T-helper 2 cell treated with Interferon-gamma antibody and Interleukin-4, amounts not matched to agents 5 μg/mL and 100 μg/mL, for 36 hours (primary cell): Measurements from ENCODE around the gene SERTAD1.
"Not testable (repeated sequence)": the region's sequence is repeated elsewhere in the genome, so short reads cannot be mapped to it uniquely, and the experiment has no call there.

Experiments
- DNase-seq: peaks from one replicate; pipeline ENCODE4 v3.0.0; 2021; ENCODE audit warnings: low spot score
- H3K27ac Mint-ChIP-seq: one replicate; pipeline ENCODE4 v1.8.0; 2021; ENCODE audit warnings: mild to moderate bottlenecking, mixed read lengths
- H3K27me3 Mint-ChIP-seq: one replicate; pipeline ENCODE4 v1.8.0; 2021; ENCODE audit warnings: low read depth, mixed read lengths
- H3K36me3 Mint-ChIP-seq: one replicate; pipeline ENCODE4 v1.8.0; 2021; ENCODE audit warnings: low read depth, mixed read lengths
- H3K4me1 Mint-ChIP-seq: one replicate; pipeline ENCODE4 v1.8.0; 2021; ENCODE audit warnings: low read depth, mixed read lengths
- H3K4me3 Mint-ChIP-seq: one replicate; pipeline ENCODE4 v1.8.0; 2022; ENCODE audit warnings: mild to moderate bottlenecking, moderate library complexity, mixed read lengths
- H3K9me3 Mint-ChIP-seq: one replicate; pipeline ENCODE4 v1.8.0; 2021; ENCODE audit warnings: mixed read lengths

The SERTAD1 gene

GRCh38 chr19:40411958-40412499, 13.8 kb downstream of the SERTAD1 start:
- Mint-ChIP-seq H3K4me3 (no peak overlapping the region), H3K36me3 (no peaks in the 10 kb centered on the region), H3K27me3 (no peaks in the 10 kb centered on the region), H3K4me1 (peaks cover 16% of the 10 kb centered on the region), H3K9me3 (no peaks in the 10 kb centered on the region), H3K27ac (no peak overlapping the region)
- DNase-seq: no peak

GRCh38 chr19:40411125-40411842, 14.5 kb downstream of the SERTAD1 start:
- Mint-ChIP-seq H3K4me3 (no peak overlapping the region), H3K9me3 (no peaks in the 10 kb centered on the region), H3K27me3 (no peaks in the 10 kb centered on the region), H3K27ac (no peak overlapping the region), H3K4me1 (peaks cover 12% of the 10 kb centered on the region), H3K36me3 (no peaks in the 10 kb centered on the region)
- no peak for DNase-seq

- no peak overlapping the region for H3K27ac Mint-ChIP-seq
- no peaks in the 10 kb centered on the region for H3K27me3 Mint-ChIP-seq
- no peaks in the 10 kb centered on the region for H3K36me3 Mint-ChIP-seq
- DNase-seq: no peak
- no peaks in the 10 kb centered on the region for H3K9me3 Mint-ChIP-seq
- no peak overlapping the region for H3K4me3 Mint-ChIP-seq
- H3K4me1 Mint-ChIP-seq: peaks cover 9% of the 10 kb centered on the region
These were observed 15.8 kb downstream of the SERTAD1 start for GRCh38 chr19:40410030-40410389.

DNA sequence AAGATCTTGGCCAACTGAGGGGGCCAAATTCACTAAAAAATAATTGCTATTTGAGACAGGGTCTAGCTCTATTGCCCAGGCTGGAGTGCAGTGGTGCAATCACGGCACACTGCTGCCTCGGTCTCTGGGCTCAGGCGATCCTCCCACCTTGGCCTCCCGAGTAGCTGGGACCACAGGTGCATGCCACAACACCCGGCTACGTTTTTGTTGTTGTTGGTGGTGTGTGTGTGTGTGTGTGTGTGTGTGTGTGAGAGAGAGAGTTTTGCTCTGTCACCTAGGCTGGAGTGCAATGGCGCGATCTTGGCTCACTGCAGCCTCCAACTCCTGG, 17.2 kb downstream of the SERTAD1 start:
- H3K9me3 Mint-ChIP-seq, H3K27me3 Mint-ChIP-seq, H3K36me3 Mint-ChIP-seq, DNase-seq, H3K4me3 Mint-ChIP-seq, H3K27ac Mint-ChIP-seq: not testable (repeated sequence)
- H3K4me1 Mint-ChIP-seq: peaks cover 11% of the 10 kb centered on the region

DNA sequence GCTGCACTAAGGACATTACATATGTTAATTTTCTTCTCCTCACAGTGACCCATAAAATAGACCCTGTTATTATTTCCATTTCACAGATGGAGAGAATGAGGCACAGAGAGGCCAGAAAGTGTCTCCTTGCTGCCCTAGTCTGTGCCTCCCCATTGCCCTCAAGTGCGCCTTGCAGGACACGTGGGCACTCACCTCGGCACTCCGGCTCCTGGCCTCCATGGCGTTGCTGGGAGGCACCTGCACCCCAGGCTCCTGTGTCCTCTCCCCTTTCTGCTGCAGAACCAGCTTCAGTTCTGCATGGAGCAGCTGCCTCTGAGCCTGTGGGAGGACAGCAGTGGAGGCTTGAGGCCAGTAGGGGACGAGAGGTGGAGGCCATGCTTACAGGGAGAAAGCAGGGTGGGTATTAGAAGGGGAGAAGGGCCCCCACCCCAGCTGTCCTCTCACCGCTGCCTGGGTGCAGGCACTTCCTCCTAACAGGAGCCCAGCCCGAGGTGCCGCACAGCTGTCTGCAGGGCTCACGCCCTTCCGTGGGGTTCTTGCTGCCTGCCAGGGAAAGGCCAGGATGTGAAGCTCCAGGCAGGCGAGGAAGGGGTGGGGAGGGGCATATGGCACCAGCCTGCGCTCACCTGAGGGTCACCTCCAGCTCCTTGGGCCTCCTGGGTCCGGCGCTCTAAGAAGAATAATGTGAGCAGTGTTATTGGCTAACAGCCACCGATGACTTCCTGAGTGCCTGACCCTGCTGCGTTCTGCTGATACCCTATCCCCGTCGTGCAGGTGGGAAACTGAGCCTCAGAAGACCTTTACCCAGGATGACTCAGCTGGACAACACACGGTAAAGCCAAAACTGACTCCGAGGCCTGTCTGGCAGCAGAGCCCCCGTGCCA, 17.8 kb downstream of the SERTAD1 start:
- Mint-ChIP-seq H3K36me3 (no peaks in the 10 kb centered on the region), H3K4me1 (peaks cover 13% of the 10 kb centered on the region), H3K9me3 (no peaks in the 10 kb centered on the region), H3K27ac (no peak overlapping the region), H3K27me3 (no peaks in the 10 kb centered on the region), H3K4me3 (no peak overlapping the region)
- DNase-seq: no peak

GRCh38 chr19:40403262-40403984, 22.4 kb downstream of the SERTAD1 start:
- Mint-ChIP-seq H3K27me3 (no peaks in the 10 kb centered on the region), H3K4me1 (peaks cover 21% of the 10 kb centered on the region), H3K4me3 (peak overlapping the region; percentile 92), H3K27ac (peak overlapping the region; percentile 86), H3K36me3 (no peaks in the 10 kb centered on the region), H3K9me3 (no peaks in the 10 kb centered on the region)
- DNase-seq: peak; percentile 85

GRCh38 chr19:40400559-40400958, 25.2 kb downstream of the SERTAD1 start:
- Mint-ChIP-seq H3K9me3 (no peaks in the 10 kb centered on the region), H3K27ac (no peak overlapping the region), H3K4me1 (peaks cover 15% of the 10 kb centered on the region), H3K4me3 (no peak overlapping the region), H3K36me3 (no peaks in the 10 kb centered on the region), H3K27me3 (no peaks in the 10 kb centered on the region)
- no peak for DNase-seq

- DNase-seq: peak; percentile 49
- H3K36me3 Mint-ChIP-seq: no peaks in the 10 kb centered on the region
- H3K27ac Mint-ChIP-seq: no peak overlapping the region
- peaks cover 11% of the 10 kb centered on the region for H3K4me1 Mint-ChIP-seq
- H3K4me3 Mint-ChIP-seq: peak overlapping the region; percentile 25
- no peaks in the 10 kb centered on the region for H3K9me3 Mint-ChIP-seq
- no peaks in the 10 kb centered on the region for H3K27me3 Mint-ChIP-seq
These were observed 27.2 kb downstream of the SERTAD1 start for GRCh38 chr19:40398417-40399131.

- Mint-ChIP-seq H3K27me3 (no peaks in the 10 kb centered on the region), H3K36me3 (no peaks in the 10 kb centered on the region), H3K4me1 (peaks cover 8% of the 10 kb centered on the region), H3K4me3 (no peak overlapping the region), H3K27ac (no peak overlapping the region), H3K9me3 (no peaks in the 10 kb centered on the region)
- no peak for DNase-seq
These were observed 28.3 kb downstream of the SERTAD1 start for GRCh38 chr19:40397568-40397906.

DNA sequence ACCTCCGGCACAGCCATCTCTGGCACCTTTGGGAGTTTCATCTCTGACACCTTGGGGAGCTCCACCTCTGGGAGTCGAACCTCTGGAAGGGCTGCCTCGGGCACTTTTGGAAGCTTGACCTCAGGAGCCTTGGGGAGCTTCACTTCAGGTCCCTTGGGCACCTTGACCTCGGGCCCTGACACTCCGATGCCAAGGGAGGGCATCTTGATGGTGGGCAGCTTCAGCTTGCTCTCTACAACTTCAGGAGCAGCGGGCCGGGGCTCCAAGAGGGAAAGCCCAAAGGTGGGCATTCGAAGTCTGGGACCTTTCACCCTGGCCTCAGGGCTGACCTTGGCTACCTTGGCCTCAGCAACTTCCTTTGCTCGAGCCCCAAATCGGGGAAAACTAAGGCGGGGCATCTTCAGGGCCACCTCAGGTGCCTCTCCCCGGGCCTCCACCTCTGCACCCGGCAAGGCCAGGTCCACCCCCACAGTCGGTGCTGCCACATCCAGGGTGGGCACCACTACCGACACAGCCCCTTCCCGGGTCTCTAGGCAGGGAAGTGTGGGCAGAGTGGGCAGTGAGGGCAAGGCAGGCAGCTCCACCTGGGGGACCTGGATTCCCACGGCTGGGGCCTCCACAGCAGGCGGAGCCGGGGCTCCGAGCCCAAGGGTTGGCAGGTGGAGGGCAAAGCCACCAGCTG, 28.8 kb downstream of the SERTAD1 start:
- H3K27ac Mint-ChIP-seq: no peak overlapping the region
- no peaks in the 10 kb centered on the region for H3K36me3 Mint-ChIP-seq
- peaks cover 8% of the 10 kb centered on the region for H3K4me1 Mint-ChIP-seq
- H3K4me3 Mint-ChIP-seq: no peak overlapping the region
- H3K27me3 Mint-ChIP-seq: no peaks in the 10 kb centered on the region
- no peaks in the 10 kb centered on the region for H3K9me3 Mint-ChIP-seq
- no peak for DNase-seq

DNA sequence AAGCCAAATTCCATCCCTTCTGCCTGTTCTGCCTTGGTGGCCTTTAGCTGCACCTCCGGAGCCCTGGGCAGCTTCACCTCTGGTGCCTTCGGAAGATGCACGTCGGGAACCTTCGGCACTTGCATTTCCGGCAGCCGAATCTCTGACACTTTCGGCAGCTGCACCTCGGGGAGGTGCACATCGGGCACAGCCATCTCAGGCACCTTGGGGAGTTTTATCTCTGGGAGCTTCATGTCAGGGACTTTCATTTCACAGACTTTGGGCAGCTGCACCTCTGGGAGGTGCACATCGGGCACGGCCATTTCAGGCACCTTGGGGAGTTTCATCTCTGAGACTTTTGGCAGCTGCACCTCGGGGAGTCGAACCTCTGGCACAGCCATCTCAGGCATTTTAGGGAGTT, 29.8 kb downstream of the SERTAD1 start:
- Mint-ChIP-seq H3K9me3 (no peaks in the 10 kb centered on the region), H3K27ac (no peak overlapping the region), H3K27me3 (no peaks in the 10 kb centered on the region), H3K4me3 (no peak overlapping the region), H3K4me1 (peaks cover 8% of the 10 kb centered on the region), H3K36me3 (no peaks in the 10 kb centered on the region)
- DNase-seq: no peak

GRCh38 chr19:40394816-40395210, 31.0 kb downstream of the SERTAD1 start:
- DNase-seq: no peak
- Mint-ChIP-seq H3K9me3 (no peaks in the 10 kb centered on the region), H3K36me3 (no peaks in the 10 kb centered on the region), H3K27me3 (no peaks in the 10 kb centered on the region), H3K27ac (no peak overlapping the region), H3K4me3 (no peak overlapping the region), H3K4me1 (peaks cover 8% of the 10 kb centered on the region)
